H54 (cell line): ENCODE measurements around the gene PHC1.

Experiments used
- DNase-seq: peaks from one replicate; pipeline ENCODE4 v3.0.0; 2011; ENCODE audit warnings: low spot score, mixed read lengths; ENCODE audit not compliant: insufficient read length
- FAIRE-seq: peaks from 3 replicates; lab custom pipeline; 2011; peaks lifted over from hg19 to GRCh38; lab: Jason Lieb, UNC
- POLR2A ChIP-seq: IDR thresholded peaks from 2 replicates; pipeline ENCODE4 v1.6.1; 2011; ENCODE audit warnings: low read depth, mild to moderate bottlenecking, low read length

Gene PHC1

DNA sequence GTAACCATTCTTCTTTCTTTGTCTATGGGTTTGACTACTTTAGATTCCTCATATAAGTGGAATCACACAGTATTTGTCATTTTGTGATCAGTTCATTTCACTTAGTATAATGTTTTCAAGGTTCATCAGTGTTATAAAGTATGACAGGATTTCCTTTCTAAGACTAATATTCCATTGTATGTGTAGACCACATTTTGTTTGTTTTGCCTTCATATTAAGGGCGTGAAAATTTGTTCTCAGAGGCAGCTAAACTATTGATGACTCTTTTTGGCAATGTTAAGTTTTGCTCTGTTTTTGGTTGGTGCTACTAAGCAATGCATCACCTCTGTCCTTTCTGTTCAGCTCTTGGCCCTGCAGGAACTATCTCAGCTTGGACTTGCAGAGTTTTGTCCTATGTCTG, 73.4 kb downstream of the PHC1 start:
- no peak for FAIRE-seq
- TF ChIP-seq POLR2A: no peak

DNA sequence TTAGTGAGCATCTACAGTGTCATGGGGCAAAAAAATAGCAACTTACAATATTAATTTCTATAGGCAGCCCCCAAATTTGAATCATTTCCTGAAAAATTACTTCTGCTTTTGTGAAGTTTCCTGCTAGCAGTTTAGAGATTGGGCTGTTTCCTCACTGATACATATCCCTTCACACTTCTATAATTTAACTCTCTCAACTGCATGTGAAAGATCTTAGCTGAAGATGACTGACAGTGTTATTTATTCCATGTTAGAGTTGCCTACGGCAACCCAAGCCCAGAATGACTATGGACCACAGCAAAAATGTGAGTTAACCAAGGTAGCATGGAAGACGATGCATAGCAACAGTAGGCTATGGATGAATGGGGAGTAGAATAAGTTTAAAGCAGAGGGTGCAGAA, 75.1 kb downstream of the PHC1 start, which contains the start of gene KLRG1:
KLRG1 (plus strand) TSS at position 134 of the 400 bp plus-strand sequence; CDS start at position 224, 90 bp downstream.
- TF ChIP-seq POLR2A: no peak
- FAIRE-seq (no peak), DNase-seq (no peak)

More for the DNA sequence above, 73.4 kb downstream of the PHC1 start:
- DNase-seq: no peak
